Nephron (organoid): ENCODE data around the gene TCF4.

Source experiments
- H3K27ac Mint-ChIP-seq, 3 experiments: 2 replicates each; pipeline ENCODE4 v1.8.0; 2020; ENCODE audit warnings: mixed read lengths in 3 of 3, mild to moderate bottlenecking in 2 of 3, moderate library complexity in 1 of 3
- H3K27me3 Mint-ChIP-seq: 2 replicates; pipeline ENCODE4 v1.8.0; 2021; ENCODE audit warnings: low read depth, mild to moderate bottlenecking, moderate library complexity, mixed read lengths
- H3K36me3 Mint-ChIP-seq: 2 replicates; pipeline ENCODE4 v1.8.0; 2020; ENCODE audit warnings: low read depth, mixed read lengths
- H3K4me1 Mint-ChIP-seq: 2 replicates; pipeline ENCODE4 v1.8.0; 2020; ENCODE audit warnings: mixed read lengths
- H3K4me3 Mint-ChIP-seq, 3 experiments: 2 replicates each; pipeline ENCODE4 v1.8.0; 2020; ENCODE audit warnings: mild to moderate bottlenecking in 3 of 3, mixed read lengths in 3 of 3, moderate library complexity in 2 of 3
- H3K9me3 Mint-ChIP-seq: 2 replicates; pipeline ENCODE4 v1.8.0; 2020; ENCODE audit warnings: mixed read lengths
- TF ChIP-seq, protein P1 (sequence below), 3 experiments: fragments of 200-600 bp; sonication (generic); IDR thresholded peaks; one replicate each; pipeline ENCODE4 v1.5.0; 2021; ENCODE audit warnings: antibody characterized with exemption in 3 of 3; ENCODE audit not compliant: unreplicated experiment in 3 of 3

The TCF4 gene

DNA sequence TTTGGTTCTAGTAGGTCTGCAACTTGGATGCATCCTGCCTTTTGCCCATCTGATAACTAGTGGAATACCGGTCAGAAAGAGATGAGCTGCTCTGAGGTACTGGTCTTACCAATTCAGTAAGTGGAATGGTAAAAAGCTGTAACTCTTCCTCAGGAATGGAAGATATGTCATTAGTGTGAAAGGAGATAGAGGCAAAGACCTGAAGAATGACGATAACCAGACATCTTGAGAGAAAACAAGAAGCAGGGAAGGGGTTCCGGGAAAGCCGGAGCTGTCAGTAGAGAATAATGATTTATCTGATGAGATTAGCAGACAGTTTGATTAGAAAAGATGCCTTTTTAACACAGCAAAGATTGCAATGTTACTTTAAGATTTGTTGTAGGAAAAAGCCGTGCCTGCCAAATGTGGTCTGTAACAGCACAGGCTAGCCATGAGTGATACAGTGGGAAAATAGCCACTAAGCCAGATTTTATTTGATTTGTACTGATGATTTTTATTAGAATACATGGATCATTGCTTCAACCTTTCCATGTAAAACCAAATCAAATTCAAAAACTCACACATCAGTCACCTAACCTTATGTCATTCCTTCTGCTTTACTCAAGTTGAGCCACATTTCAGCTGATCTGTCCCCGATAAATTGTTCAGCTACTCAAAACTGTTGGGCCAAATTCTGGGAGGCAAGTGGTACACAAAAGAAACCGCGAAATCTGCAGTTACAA lies 110.0 kb downstream of the TCF4 start:
- Mint-ChIP-seq H3K36me3 (peaks cover 25% of the 10 kb centered on the region), H3K27ac (peak overlapping the region; percentile 31 to 71 (median 46)), H3K4me1 (peaks cover 20% of the 10 kb centered on the region), H3K9me3 (no peaks in the 10 kb centered on the region), H3K4me3 (peak overlapping the region in 2 of 3 experiments; percentile 63 to 66), H3K27me3 (no peaks in the 10 kb centered on the region)
- TF ChIP-seq, protein P1, sequence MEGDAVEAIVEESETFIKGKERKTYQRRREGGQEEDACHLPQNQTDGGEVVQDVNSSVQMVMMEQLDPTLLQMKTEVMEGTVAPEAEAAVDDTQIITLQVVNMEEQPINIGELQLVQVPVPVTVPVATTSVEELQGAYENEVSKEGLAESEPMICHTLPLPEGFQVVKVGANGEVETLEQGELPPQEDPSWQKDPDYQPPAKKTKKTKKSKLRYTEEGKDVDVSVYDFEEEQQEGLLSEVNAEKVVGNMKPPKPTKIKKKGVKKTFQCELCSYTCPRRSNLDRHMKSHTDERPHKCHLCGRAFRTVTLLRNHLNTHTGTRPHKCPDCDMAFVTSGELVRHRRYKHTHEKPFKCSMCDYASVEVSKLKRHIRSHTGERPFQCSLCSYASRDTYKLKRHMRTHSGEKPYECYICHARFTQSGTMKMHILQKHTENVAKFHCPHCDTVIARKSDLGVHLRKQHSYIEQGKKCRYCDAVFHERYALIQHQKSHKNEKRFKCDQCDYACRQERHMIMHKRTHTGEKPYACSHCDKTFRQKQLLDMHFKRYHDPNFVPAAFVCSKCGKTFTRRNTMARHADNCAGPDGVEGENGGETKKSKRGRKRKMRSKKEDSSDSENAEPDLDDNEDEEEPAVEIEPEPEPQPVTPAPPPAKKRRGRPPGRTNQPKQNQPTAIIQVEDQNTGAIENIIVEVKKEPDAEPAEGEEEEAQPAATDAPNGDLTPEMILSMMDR (IDR thresholded peaks at IDR 0.05; ENCODE audit: unreplicated experiment in 3 of 3), result no peak

DNA sequence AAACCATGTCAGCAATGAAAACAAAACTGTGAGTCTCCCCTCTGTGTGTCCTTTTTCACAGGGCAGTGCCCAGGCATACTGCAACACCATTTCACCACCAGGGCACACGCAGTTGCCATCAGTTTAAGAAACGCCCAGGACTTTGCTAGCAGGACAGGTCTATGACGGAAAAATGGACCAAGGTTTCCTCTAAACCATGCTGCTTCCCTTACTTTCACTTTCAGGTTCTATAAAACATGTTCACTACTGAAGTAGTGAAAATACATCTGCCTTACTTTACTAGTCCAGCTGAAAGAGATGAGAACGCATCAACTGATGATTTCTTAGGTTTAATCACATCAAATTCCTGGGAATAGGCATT lies 110.5 kb downstream of the TCF4 start:
- Mint-ChIP-seq H3K4me1 (peaks cover 20% of the 10 kb centered on the region), H3K27me3 (no peaks in the 10 kb centered on the region), H3K27ac (peak overlapping the region; percentile 31 to 71 (median 46)), H3K9me3 (no peaks in the 10 kb centered on the region), H3K36me3 (peaks cover 20% of the 10 kb centered on the region), H3K4me3 (peak overlapping the region in 2 of 3 experiments; percentile 63 to 66)
- TF ChIP-seq, protein P1 (IDR thresholded peaks at IDR 0.05; ENCODE audit: unreplicated experiment in 3 of 3), result no peak

DNA sequence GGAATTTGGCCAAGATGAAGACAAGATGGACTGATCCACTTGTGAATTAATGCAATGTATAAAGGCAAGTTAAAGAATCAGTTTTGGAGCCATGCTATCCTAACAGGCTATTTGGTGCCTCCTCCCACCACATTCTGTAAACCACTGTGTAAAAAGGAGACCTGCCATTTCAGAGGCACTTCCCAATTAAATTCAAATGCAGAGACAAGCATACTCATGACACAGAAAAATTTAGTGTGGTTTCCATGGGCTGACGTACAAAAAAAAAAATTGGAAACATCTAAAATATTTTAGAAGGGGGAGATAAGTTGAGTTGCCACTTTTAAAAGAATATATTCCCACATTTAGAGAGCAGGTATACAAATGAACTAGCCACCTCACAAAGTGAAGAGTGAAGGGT lies 112.1 kb downstream of the TCF4 start:
- TF ChIP-seq, protein P1 (IDR thresholded peaks at IDR 0.05; ENCODE audit: unreplicated experiment in 3 of 3), result no peak
- Mint-ChIP-seq H3K27me3 (no peaks in the 10 kb centered on the region), H3K4me1 (peaks cover 21% of the 10 kb centered on the region), H3K36me3 (peaks cover 11% of the 10 kb centered on the region), H3K9me3 (no peaks in the 10 kb centered on the region), H3K27ac (no peak overlapping the region), H3K4me3 (no peak overlapping the region)

DNA sequence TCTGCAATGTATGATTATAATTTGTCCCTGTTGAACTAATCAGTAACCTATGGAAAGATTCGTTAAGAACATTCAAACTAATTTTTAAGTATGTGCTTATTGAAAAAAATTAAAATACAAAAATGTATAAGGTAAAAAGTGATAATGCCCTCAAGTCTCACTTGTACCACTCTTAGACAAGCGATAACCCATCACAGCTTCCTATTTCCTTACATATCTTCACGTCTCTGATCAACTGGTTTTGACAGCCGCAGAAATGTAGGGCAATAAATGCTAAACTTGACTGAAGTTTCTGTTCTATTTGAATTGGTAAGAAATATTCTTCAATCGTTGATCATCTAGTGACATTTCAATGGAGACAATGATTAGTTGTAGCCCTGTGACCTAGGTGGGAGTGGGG lies 112.5 kb downstream of the TCF4 start:
- no peaks in the 10 kb centered on the region for H3K9me3 Mint-ChIP-seq
- peaks cover 7% of the 10 kb centered on the region for H3K36me3 Mint-ChIP-seq
- H3K4me3 Mint-ChIP-seq, result no peak overlapping the region
- TF ChIP-seq, protein P1 (IDR thresholded peaks at IDR 0.05; ENCODE audit: unreplicated experiment in 3 of 3), result no peak
- H3K27me3 Mint-ChIP-seq, result no peaks in the 10 kb centered on the region
- H3K27ac Mint-ChIP-seq, result no peak overlapping the region
- H3K4me1 Mint-ChIP-seq, result peaks cover 24% of the 10 kb centered on the region

DNA sequence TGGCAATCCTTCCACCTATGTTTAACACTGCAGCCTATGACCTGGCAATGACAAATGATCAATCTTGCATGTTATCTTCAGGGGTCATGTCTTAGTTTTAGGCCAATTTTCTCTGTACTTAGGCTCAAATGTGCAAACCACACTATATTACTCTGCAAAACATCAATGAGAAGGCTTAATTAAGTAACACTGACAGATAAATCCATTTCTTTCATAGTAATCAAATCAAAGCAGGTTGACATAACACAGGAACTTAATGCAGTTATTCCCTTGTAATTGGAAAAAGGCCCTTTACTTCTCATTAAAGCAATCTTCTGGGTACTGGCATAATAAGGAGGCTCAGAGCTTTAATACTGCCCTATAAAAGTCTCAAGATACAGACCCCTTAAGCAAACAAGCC lies 114.4 kb downstream of the TCF4 start:
- TF ChIP-seq, protein P1 (IDR thresholded peaks at IDR 0.05; ENCODE audit: unreplicated experiment in 3 of 3), result no peak
- H3K27me3 Mint-ChIP-seq, result no peaks in the 10 kb centered on the region

DNA sequence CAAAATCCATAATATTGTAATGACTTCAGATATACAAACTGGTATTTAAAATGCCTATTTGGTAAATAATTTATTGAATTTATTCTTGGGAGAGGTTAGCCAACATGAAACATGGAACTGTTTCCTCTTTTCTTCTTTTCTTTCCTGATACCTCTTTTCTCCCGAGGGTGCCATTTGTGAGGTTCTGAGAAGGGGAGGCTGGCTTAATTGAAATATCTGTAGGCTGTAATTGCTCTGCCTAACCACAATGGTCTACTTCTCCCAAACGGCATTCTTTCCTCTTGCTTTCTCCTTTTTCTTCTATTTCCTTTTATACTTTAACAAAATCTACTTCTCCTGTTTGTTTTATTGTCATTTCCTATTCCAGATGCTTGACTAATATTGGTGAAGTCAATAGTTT lies 114.9 kb downstream of the TCF4 start:
- Mint-ChIP-seq H3K27me3 (no peaks in the 10 kb centered on the region), H3K4me1 (peaks cover 24% of the 10 kb centered on the region), H3K9me3 (no peaks in the 10 kb centered on the region), H3K4me3 (no peak overlapping the region), H3K36me3 (peaks cover 16% of the 10 kb centered on the region), H3K27ac (no peak overlapping the region)
- TF ChIP-seq, protein P1 (IDR thresholded peaks at IDR 0.05; ENCODE audit: unreplicated experiment in 3 of 3), result no peak

More for the DNA sequence above, 114.4 kb downstream of the TCF4 start:
- Mint-ChIP-seq H3K36me3 (peaks cover 14% of the 10 kb centered on the region), H3K9me3 (no peaks in the 10 kb centered on the region), H3K4me1 (peaks cover 24% of the 10 kb centered on the region), H3K27ac (no peak overlapping the region), H3K4me3 (no peak overlapping the region)
